SU-DHL-6 (cell line): Measurements from ENCODE around the gene RB1.
"Not testable (repeated sequence)": the region's sequence is repeated elsewhere in the genome, so short reads cannot be mapped to it uniquely, and the experiment has no call there.

Source experiments
- H2AFZ ChIP-seq: fragments of 200-600 bp; sonication (generic); 2 replicates; pipeline ENCODE4 v1.6.1; 2014; ENCODE audit warnings: low read depth, mild to moderate bottlenecking, moderate library complexity, mixed read lengths, antibody characterized with exemption, low read length; ENCODE audit not compliant: severe bottlenecking
- H3F3A ChIP-seq: fragments of 200-600 bp; shearing (Covaris generic); 2 replicates; pipeline ENCODE4 v1.6.0; 2016; ENCODE audit warnings: antibody characterized with exemption, mild to moderate bottlenecking; ENCODE audit not compliant: insufficient read depth
- H3K27ac ChIP-seq: fragments of 200-600 bp; sonication (generic); 2 replicates; pipeline ENCODE4 v1.5.1; 2016; ENCODE audit warnings: low read depth, mild to moderate bottlenecking, low read length, moderate library complexity, mixed read lengths
- H3K27me3 ChIP-seq: fragments of 200-600 bp; sonication (generic), shearing (Covaris generic); 2 replicates; pipeline ENCODE4 v1.6.0; 2014; ENCODE audit warnings: mild to moderate bottlenecking, low read length
- H3K36me3 ChIP-seq: fragments of 200-600 bp; sonication (generic); 2 replicates; pipeline ENCODE4 v1.6.1; 2014; ENCODE audit warnings: mild to moderate bottlenecking, low read length, mixed read lengths
- H3K4me2 ChIP-seq: fragments of 300-600, 200-600 bp; shearing (Covaris generic), sonication (generic); 2 replicates; pipeline ENCODE4 v1.6.0; 2014; ENCODE audit warnings: low read length, low read depth, mild to moderate bottlenecking; ENCODE audit not compliant: poor library complexity, severe bottlenecking
- H3K4me3 ChIP-seq: fragments of 200-600 bp; sonication (generic); 2 replicates; pipeline ENCODE4 v1.5.1; 2014; ENCODE audit warnings: antibody characterized with exemption, low read length, mild to moderate bottlenecking, mixed read lengths; ENCODE audit not compliant: insufficient read depth, poor library complexity, severe bottlenecking
- H3K79me2 ChIP-seq: fragments of 200-600 bp; sonication (generic); 2 replicates; pipeline ENCODE4 v1.6.1; 2014; ENCODE audit warnings: mild to moderate bottlenecking, low read length, moderate library complexity; ENCODE audit not compliant: insufficient read depth
- H3K9ac ChIP-seq: fragments of 200-600 bp; sonication (generic); 2 replicates; pipeline ENCODE4 v1.7.0; 2014; ENCODE audit warnings: mild to moderate bottlenecking, low read length
- H3K9me2 ChIP-seq: fragments of 200-600 bp; sonication (generic); replicated peaks from 2 replicates; pipeline ENCODE4 v1.6.1; 2014; ENCODE audit warnings: low read length; ENCODE audit not compliant: insufficient read depth
- H3K9me3 ChIP-seq: fragments of 200-600 bp; sonication (generic); 2 replicates; pipeline ENCODE4 v1.6.1; 2014; ENCODE audit warnings: low read length, mixed read lengths; ENCODE audit not compliant: insufficient read depth
- H4K20me1 ChIP-seq: fragments of 200-600 bp; sonication (generic); 2 replicates; pipeline ENCODE4 v1.6.1; 2014; ENCODE audit warnings: low read depth, mild to moderate bottlenecking, antibody characterized with exemption, low read length, moderate library complexity, mixed read lengths
- CTCF ChIP-seq: fragments of 200-600 bp; sonication (generic); IDR thresholded peaks from one replicate; pipeline ENCODE4 v1.5.1; 2017; ENCODE audit warnings: antibody characterized with exemption, mild to moderate bottlenecking, low read length, moderate library complexity; ENCODE audit not compliant: insufficient read depth, poor library complexity, severe bottlenecking
- EZH2phosphoT487 ChIP-seq: fragments of 200-600 bp; sonication (generic), shearing (Covaris generic); conservative IDR thresholded peaks from 2 replicates; pipeline ENCODE4 v1.6.1; 2018; ENCODE audit warnings: mild to moderate bottlenecking, antibody characterized with exemption, low read length, moderate library complexity, mixed read lengths

RB1 gene

DNA sequence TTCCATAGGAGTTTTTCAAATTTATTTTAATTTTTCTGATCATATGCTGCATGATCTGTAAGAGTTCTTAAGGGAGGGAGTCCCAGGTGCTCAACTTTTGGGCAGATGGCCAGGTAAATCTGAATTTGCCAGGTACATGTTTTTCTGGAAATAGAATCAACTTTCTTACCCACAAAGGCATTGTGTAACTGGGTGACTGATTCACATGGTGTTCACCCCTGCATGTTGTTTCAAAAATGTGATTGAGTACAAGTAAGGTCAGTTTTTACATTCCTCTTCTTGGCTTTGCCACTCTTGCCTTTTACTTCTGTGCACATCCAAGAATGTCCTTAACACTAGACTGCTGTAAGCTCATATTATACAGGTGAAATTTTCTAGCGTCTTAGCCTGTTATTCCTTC lies 30.4 kb downstream of the RB1 start:
- Histone ChIP-seq H3K27ac (peak overlapping the region; percentile 32), H3K9me3 (no peaks in the 10 kb centered on the region), H3K27me3 (no peaks in the 10 kb centered on the region), H2AFZ (no peak overlapping the region), H3F3A (peaks cover 10% of the 10 kb centered on the region), H3K9me2 (no peaks in the 10 kb centered on the region), H4K20me1 (no peaks in the 10 kb centered on the region), H3K79me2 (peaks cover 26% of the 10 kb centered on the region), H3K36me3 (peaks cover 9% of the 10 kb centered on the region; the same call in 1 of the 2 replicates), H3K9ac (no peak overlapping the region), H3K4me3 (no peak overlapping the region), H3K4me2 (no peak overlapping the region)
- no peak for TF ChIP-seq CTCF
- no peak for TF ChIP-seq EZH2phosphoT487

GRCh38 chr13:48334534-48335127 lies 31.1 kb downstream of the RB1 start:
- no peaks in the 10 kb centered on the region for H3K9me3 ChIP-seq
- no peak overlapping the region for H3K9ac ChIP-seq
- no peaks in the 10 kb centered on the region for H3K27me3 ChIP-seq
- no peak overlapping the region for H2AFZ ChIP-seq
- H3K9me2 ChIP-seq: no peaks in the 10 kb centered on the region
- TF ChIP-seq CTCF (peak; percentile 54), EZH2phosphoT487 (no peak)
- H3K4me2 ChIP-seq: no peak overlapping the region
- H3K27ac ChIP-seq: peak overlapping the region; percentile 32; the same call in 1 of the 2 replicates
- no peaks in the 10 kb centered on the region for H4K20me1 ChIP-seq
- H3K79me2 ChIP-seq: peaks cover 23% of the 10 kb centered on the region
- no peak overlapping the region for H3K4me3 ChIP-seq
- H3F3A ChIP-seq: peaks cover 10% of the 10 kb centered on the region
- peaks cover 3% of the 10 kb centered on the region; the same call in 1 of the 2 replicates for H3K36me3 ChIP-seq

DNA sequence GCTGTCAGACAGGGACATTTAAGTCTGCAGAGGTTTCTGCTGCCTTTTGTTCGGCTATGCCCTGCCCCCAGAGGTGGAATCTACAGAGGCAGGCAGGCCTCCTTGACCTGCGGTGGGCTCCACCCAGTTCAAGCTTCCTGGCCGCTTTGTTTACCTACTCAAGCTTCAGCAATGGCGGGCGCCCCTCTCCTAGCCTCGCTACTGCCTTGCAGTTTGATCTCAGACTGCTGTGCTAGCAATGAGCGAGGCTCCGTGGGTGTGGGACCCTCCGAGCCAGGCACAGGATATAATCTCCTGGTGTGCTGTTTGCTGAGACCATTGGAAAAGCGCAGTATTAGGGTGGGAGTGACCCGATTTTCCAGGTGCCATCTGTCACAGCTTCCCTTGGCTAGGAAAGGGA lies 35.6 kb downstream of the RB1 start:
- not testable (repeated sequence) for H2AFZ ChIP-seq, H3K27ac ChIP-seq, H3K4me2 ChIP-seq, H4K20me1 ChIP-seq, H3K9me2 ChIP-seq, H3F3A ChIP-seq, H3K9ac ChIP-seq, H3K9me3 ChIP-seq, H3K27me3 ChIP-seq, H3K4me3 ChIP-seq
- peaks cover 18% of the 10 kb centered on the region for H3K79me2 ChIP-seq
- peaks cover 32% of the 10 kb centered on the region; the same call in 1 of the 2 replicates for H3K36me3 ChIP-seq

DNA sequence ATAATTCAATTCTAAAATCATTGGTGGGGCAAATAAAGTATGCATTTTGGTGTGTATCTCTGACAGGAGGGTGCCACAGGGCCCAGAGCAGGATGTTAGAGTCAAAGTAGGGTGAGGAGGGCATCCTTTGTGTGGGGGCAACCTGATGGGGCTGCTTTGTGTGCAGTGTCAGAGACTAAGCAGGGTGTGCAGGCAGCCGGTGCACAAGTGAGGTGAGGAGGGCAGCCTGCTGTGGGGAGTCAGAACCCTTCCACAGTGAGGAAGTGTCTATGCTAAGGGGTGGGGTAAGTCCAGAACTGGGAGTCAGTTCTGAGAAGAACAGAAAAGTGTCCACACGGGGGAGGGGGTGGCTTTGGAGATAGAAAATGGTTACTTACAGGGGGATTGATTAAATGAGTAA lies 40.7 kb downstream of the RB1 start:
- no peaks in the 10 kb centered on the region for H3K9me3 ChIP-seq
- no peaks in the 10 kb centered on the region for H3K27me3 ChIP-seq
- no peak overlapping the region for H3K4me3 ChIP-seq
- peaks cover 5% of the 10 kb centered on the region for H3K79me2 ChIP-seq
- no peak overlapping the region for H3K9ac ChIP-seq
- H3K9me2 ChIP-seq: no peaks in the 10 kb centered on the region
- TF ChIP-seq EZH2phosphoT487 (no peak), CTCF (no peak)
- no peak overlapping the region for H2AFZ ChIP-seq
- H4K20me1 ChIP-seq: no peaks in the 10 kb centered on the region
- no peak overlapping the region for H3K4me2 ChIP-seq
- H3K27ac ChIP-seq: no peak overlapping the region
- H3K36me3 ChIP-seq: peaks cover 68% of the 10 kb centered on the region
- H3F3A ChIP-seq: 0 out of 2 replicates have a peak, but pooled peaks cover 6% of the 10 kb centered on the region
